Measurements from ENCODE around the gene MAP1LC3B.

Gene MAP1LC3B

GRCh38 chr16:87421003-87421912 lies 29.1 kb downstream of the MAP1LC3B start:
- no peak for DNase-seq (ENCODE audit: extremely low read depth, low read depth)
- no peak overlapping the region for H3K4me3 ChIP-seq (replicated peaks; ENCODE audit: low read depth, low read length)
- no peak for TF ChIP-seq CTCF (IDR thresholded peaks at IDR 0.05; ENCODE audit: low read depth, low read length, missing control alignments)

GRCh38 chr16:87422106-87422505 lies 30.0 kb downstream of the MAP1LC3B start:
- H3K4me3 ChIP-seq (replicated peaks; ENCODE audit: low read depth, low read length) = no peak overlapping the region
- no peak for TF ChIP-seq CTCF (IDR thresholded peaks at IDR 0.05; ENCODE audit: low read depth, low read length, missing control alignments)
- no peak for DNase-seq (ENCODE audit: extremely low read depth, low read depth)

- no peak overlapping the region for H3K4me3 ChIP-seq (replicated peaks; ENCODE audit: low read depth, low read length)
- TF ChIP-seq CTCF (IDR thresholded peaks at IDR 0.05; ENCODE audit: low read depth, low read length, missing control alignments) = no peak
- no peak for DNase-seq (ENCODE audit: extremely low read depth, low read depth)
Observed at GRCh38 chr16:87423429-87423828, 31.3 kb downstream of the MAP1LC3B start.

- no peak for TF ChIP-seq CTCF (IDR thresholded peaks at IDR 0.05; ENCODE audit: low read depth, low read length, missing control alignments)
- no peak for DNase-seq (ENCODE audit: extremely low read depth, low read depth)
- H3K4me3 ChIP-seq (replicated peaks; ENCODE audit: low read depth, low read length) = no peak overlapping the region
Observed at GRCh38 chr16:87424266-87424665, 32.1 kb downstream of the MAP1LC3B start.

- no peak for TF ChIP-seq CTCF (IDR thresholded peaks at IDR 0.05; ENCODE audit: low read depth, low read length, missing control alignments)
- DNase-seq (ENCODE audit: extremely low read depth, low read depth) = no peak
- no peak overlapping the region for H3K4me3 ChIP-seq (replicated peaks; ENCODE audit: low read depth, low read length)
Observed at GRCh38 chr16:87425941-87426340, 33.8 kb downstream of the MAP1LC3B start.

GRCh38 chr16:87426423-87427215 lies 34.5 kb downstream of the MAP1LC3B start:
- no peak for DNase-seq (ENCODE audit: extremely low read depth, low read depth)
- no peak overlapping the region for H3K4me3 ChIP-seq (replicated peaks; ENCODE audit: low read depth, low read length)
- TF ChIP-seq CTCF (IDR thresholded peaks at IDR 0.05; ENCODE audit: low read depth, low read length, missing control alignments) = no peak
